Measurements from ENCODE around the gene RNF17.

The RNF17 gene

GRCh38 chr13:24899601-24900000, 135.6 kb downstream of the RNF17 start:
- Histone ChIP-seq H3K36me3 (peaks cover 6 to 42% (median 10%) of the 10 kb centered on the region in 3 donors), H3K4me1 (no peaks in the 10 kb centered on the region), H3K9me3 (no peaks in the 10 kb centered on the region), H3K27ac (no peak overlapping the region), H3K4me3 (no peak overlapping the region), H3K27me3 (no peaks in the 10 kb centered on the region)
- TF ChIP-seq CTCF (IDR thresholded peaks at IDR 0.05), result no peak
- DNase-seq, result no peak
- intact Hi-C loops (cut with DNase I; ENCODE audit: low total_unique reads), result no loop called here

- Histone ChIP-seq H3K4me3 (no peak overlapping the region), H3K36me3 (peaks cover 6 to 48% (median 10%) of the 10 kb centered on the region in 3 donors), H3K27me3 (no peaks in the 10 kb centered on the region), H3K27ac (no peak overlapping the region), H3K4me1 (no peaks in the 10 kb centered on the region), H3K9me3 (no peaks in the 10 kb centered on the region)
- no peak for TF ChIP-seq CTCF (IDR thresholded peaks at IDR 0.05)
- intact Hi-C loops (cut with DNase I; ENCODE audit: low total_unique reads), result no loop called here
- DNase-seq, result no peak
Observed at GRCh38 chr13:24900507-24900906, 136.5 kb downstream of the RNF17 start.

- no peak overlapping the region for H3K4me3 ChIP-seq
- DNase-seq, result no peak
- TF ChIP-seq CTCF (IDR thresholded peaks at IDR 0.05), result no peak
- no peaks in the 10 kb centered on the region for H3K9me3 ChIP-seq
- H3K4me1 ChIP-seq, result no peaks in the 10 kb centered on the region
- H3K27me3 ChIP-seq, result no peaks in the 10 kb centered on the region
- H3K27ac ChIP-seq, result no peak overlapping the region
- H3K36me3 ChIP-seq, result peaks cover 16 to 45% (median 21%) of the 10 kb centered on the region in 3 donors
- intact Hi-C loops (cut with DNase I; ENCODE audit: low total_unique reads), result no loop called here
Observed at GRCh38 chr13:24905242-24905641, 141.3 kb downstream of the RNF17 start.

GRCh38 chr13:24906268-24906667, 142.3 kb downstream of the RNF17 start:
- Histone ChIP-seq H3K27ac (peak overlapping the region; percentile 39 to 50), H3K4me1 (no peaks in the 10 kb centered on the region), H3K4me3 (peak overlapping the region; percentile 8 to 13), H3K36me3 (peaks cover 21 to 45% (median 22%) of the 10 kb centered on the region in 3 donors), H3K27me3 (no peaks in the 10 kb centered on the region), H3K9me3 (no peaks in the 10 kb centered on the region)
- no peak for DNase-seq
- TF ChIP-seq CTCF (IDR thresholded peaks at IDR 0.05), result no peak
- intact Hi-C loops (cut with DNase I; ENCODE audit: low total_unique reads), result no loop called here

GRCh38 chr13:24910502-24911132, 146.6 kb downstream of the RNF17 start:
- Histone ChIP-seq H3K4me1 (no peaks in the 10 kb centered on the region), H3K4me3 (no peak overlapping the region), H3K27ac (no peak overlapping the region), H3K27me3 (no peaks in the 10 kb centered on the region), H3K36me3 (peaks cover 14 to 36% (median 23%) of the 10 kb centered on the region in 3 donors), H3K9me3 (no peaks in the 10 kb centered on the region)
- no peak for TF ChIP-seq CTCF (IDR thresholded peaks at IDR 0.05)
- no peak for DNase-seq
- intact Hi-C loops (cut with DNase I; ENCODE audit: low total_unique reads), result no loop called here
